ENCODE data around the gene PAN2. TPM values are rescaled to one million over a fixed set of nuclear protein-coding genes. Genes with fewer than 3 reads are reported as not detected.

PAN2 gene
- total RNA-seq, 1 experiment from 2014 or later, result 75.0 TPM

GRCh38 chr12:56299308-56299852 lies 34.4 kb downstream of the PAN2 start:
- no peak overlapping the region for H2AFZ ChIP-seq (ENCODE audit: low read depth, low read length, poor library complexity, severe bottlenecking)
- peak overlapping the region; percentile 69 to 99 for H3K4me3 ChIP-seq (replicated peaks in 1 of 2; ENCODE audit: low read depth in 1 of 2, low read length in 2 of 2)
- CTCF ChIA-PET, result interaction anchor here (1.5 kb wide), 1 partner anchor 181 kb away, joined by 3 read pairs; the partner anchor contains the start of gene ZC3H10
- H3K79me2 ChIP-seq (ENCODE audit: insufficient read depth, low read length), result peaks cover 60% of the 10 kb centered on the region
- H3K27ac ChIP-seq (ENCODE audit: low read depth, low read length), result peak overlapping the region; percentile 74
- peak overlapping the region; percentile 96 for H3K9ac ChIP-seq (ENCODE audit: low read length)
- no peaks in the 10 kb centered on the region for H3K27me3 ChIP-seq (ENCODE audit: insufficient read depth, low read length)
- intact Hi-C loops (cut with micrococcal nuclease), result no loop called here
- H3K4me1 ChIP-seq (ENCODE audit: control insufficient read depth in 1 of 2, insufficient read depth in 2 of 2, low read length in 2 of 2), result peaks cover 22 to 44% of the 10 kb centered on the region in 2 experiments; a peak in 3 of 4 replicates
- RAD21 ChIA-PET (ENCODE audit: low non-redundant PET in 1 of 2, low total read pairs in 2 of 2, uncharacterized antibody in 2 of 2, unreplicated experiment in 2 of 2), result interaction anchor here in 1 of 2 experiments (1.1 kb wide), 1 partner anchor 8 kb away, joined by 3 read pairs; no protein-coding TSS in a partner anchor
- POLR2A ChIA-PET, result interaction anchor here (0.6 to 1.2 kb wide), 2 partner anchors 8 to 61 kb away, joined by 3 to 4 read pairs; partner anchors contain the start of gene STAT2
- peak overlapping the region; percentile 93 for H3K4me2 ChIP-seq (ENCODE audit: low read length)
- DNase-seq (ENCODE audit: low read depth, low spot score), result no peak
- H4K20me1 ChIP-seq (ENCODE audit: insufficient read depth), result no peaks in the 10 kb centered on the region
- TF ChIP-seq ZBTB33 (IDR thresholded peaks at IDR 0.05; ENCODE audit: extremely low read depth, insufficient replicate concordance, low read length) (no peak), RAD21 (IDR thresholded peaks at IDR 0.05; ENCODE audit: low read depth) (no peak), MAX (IDR thresholded peaks at IDR 0.05) (no peak), EGR1 (IDR thresholded peaks at IDR 0.05; ENCODE audit: low read depth) (no peak), ATF3 (IDR thresholded peaks at IDR 0.05) (no peak), JUND (IDR thresholded peaks at IDR 0.05) (no peak), POLR2AphosphoS5 (IDR thresholded peaks at IDR 0.05; ENCODE audit: low read depth, low read length) (peak; percentile 6; the same call in 1 of the 2 replicates), YY1 (IDR thresholded peaks at IDR 0.05; ENCODE audit: extremely low read depth, insufficient replicate concordance, low read depth, low read length) (no peak), ELF1 (IDR thresholded peaks at IDR 0.05; ENCODE audit: borderline replicate concordance, low read depth) (no peak), CBX3 (IDR thresholded peaks at IDR 0.05; ENCODE audit: low read depth) (no peak), SP1 (IDR thresholded peaks at IDR 0.05; ENCODE audit: low read depth) (0 out of 2 replicates have a peak, but pooled peaks have one; percentile 13)
- TF ChIP-seq, protein P1, sequence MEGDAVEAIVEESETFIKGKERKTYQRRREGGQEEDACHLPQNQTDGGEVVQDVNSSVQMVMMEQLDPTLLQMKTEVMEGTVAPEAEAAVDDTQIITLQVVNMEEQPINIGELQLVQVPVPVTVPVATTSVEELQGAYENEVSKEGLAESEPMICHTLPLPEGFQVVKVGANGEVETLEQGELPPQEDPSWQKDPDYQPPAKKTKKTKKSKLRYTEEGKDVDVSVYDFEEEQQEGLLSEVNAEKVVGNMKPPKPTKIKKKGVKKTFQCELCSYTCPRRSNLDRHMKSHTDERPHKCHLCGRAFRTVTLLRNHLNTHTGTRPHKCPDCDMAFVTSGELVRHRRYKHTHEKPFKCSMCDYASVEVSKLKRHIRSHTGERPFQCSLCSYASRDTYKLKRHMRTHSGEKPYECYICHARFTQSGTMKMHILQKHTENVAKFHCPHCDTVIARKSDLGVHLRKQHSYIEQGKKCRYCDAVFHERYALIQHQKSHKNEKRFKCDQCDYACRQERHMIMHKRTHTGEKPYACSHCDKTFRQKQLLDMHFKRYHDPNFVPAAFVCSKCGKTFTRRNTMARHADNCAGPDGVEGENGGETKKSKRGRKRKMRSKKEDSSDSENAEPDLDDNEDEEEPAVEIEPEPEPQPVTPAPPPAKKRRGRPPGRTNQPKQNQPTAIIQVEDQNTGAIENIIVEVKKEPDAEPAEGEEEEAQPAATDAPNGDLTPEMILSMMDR (IDR thresholded peaks at IDR 0.05 in 2 of 3, conservative IDR thresholded peaks at IDR 0.05 in 1 of 3; ENCODE audit: borderline replicate concordance in 1 of 3, insufficient read depth in 1 of 3, low read depth in 2 of 3, low read length in 2 of 3), result no peak
- TSS peak; percentile 56 for BruUV-seq (replicated peaks)
- no peaks in the 10 kb centered on the region for H3K9me2 ChIP-seq (ENCODE audit: insufficient read depth)
- peaks cover 3 to 14% of the 10 kb centered on the region in 2 experiments; a peak in 2 of 4 replicates for H3K36me3 ChIP-seq (ENCODE audit: control insufficient read depth in 1 of 2, insufficient read depth in 2 of 2, low read length in 2 of 2)
- H3K9me3 ChIP-seq (ENCODE audit: control insufficient read depth in 1 of 2, insufficient read depth in 1 of 2, low read depth in 1 of 2, low read length in 2 of 2), result no peaks in the 10 kb centered on the region
- peak; percentile 18 for ATAC-seq
